Mucosa of descending colon (tissue), 3 donors: ENCODE results near the gene ZCCHC17. TPM values are rescaled to one million over a fixed set of nuclear protein-coding genes. Genes with fewer than 3 reads are reported as not detected.
"Not testable (repeated sequence)": the region's sequence is repeated elsewhere in the genome, so short reads cannot be mapped to it uniquely, and the experiment has no call there.

Experiments
- ATAC-seq: fragments of 200-7000 bp; cut with Tn5 transposase; one replicate; pipeline ENCODE4 v1.9.1; 2020; ENCODE audit warnings: mild to moderate bottlenecking, moderate library complexity
- DNase-seq, 3 donors: peaks; one replicate each; pipeline ENCODE4 v3.0.0-alpha.2; 2020
- H3K36me3 ChIP-seq: fragments of 200-600 bp; one replicate; pipeline ENCODE4 v1.8.0; 2021; ENCODE audit warnings: low read depth, mild to moderate bottlenecking
- H3K4me1 ChIP-seq: fragments of 200-600 bp; one replicate; pipeline ENCODE4 v1.8.0; 2021; ENCODE audit warnings: low read depth, mild to moderate bottlenecking
- H3K4me3 ChIP-seq: fragments of 200-600 bp; one replicate; pipeline ENCODE4 v1.8.0; 2021; ENCODE audit warnings: mild to moderate bottlenecking
- H3K9me3 ChIP-seq: fragments of 200-600 bp; one replicate; pipeline ENCODE4 v1.8.0; 2021; ENCODE audit warnings: mild to moderate bottlenecking
- intact Hi-C, 2 donors: fragments of 100-400 bp; cut with DNase I in 1 of 2; cut with micrococcal nuclease in 1 of 2; formaldehyde crosslinking; loops; one replicate each; pipeline versions ENCODE4 v1.11.0 to v1.11.1; 2022; cut with DNase I, micrococcal nuclease
- total RNA-seq, 3 donors: library from RNA; stranded (reverse); fragmentation: NEBNext Ultra II Directional in 2 of 3; extraction: Animal tissue kit (Norgen Biotek cat#: 25700) in 2 of 3; gene quantifications; one replicate each; pipeline versions ENCODE4 v1.2.1 to v1.2.4, GENCODE V29; 2021 to 2023
- TF ChIP-seq, protein P1 (sequence below): fragments of 200-600 bp; IDR thresholded peaks from one replicate; pipeline ENCODE4 v1.8.0; 2022; ENCODE audit warnings: antibody characterized with exemption, mild to moderate bottlenecking
- donor health status: DM: no; HTN: no; CAD: no; lungs with moderate emphysema.
- donor health status: DM: no; HTN: no; CAD: no.
- donor health status: DM: no; HTN: yes; CAD: no.

Gene ZCCHC17
- total RNA-seq, 3 donors from 2014 or later = 16.0 to 20.5 (median 16.8) TPM

DNA sequence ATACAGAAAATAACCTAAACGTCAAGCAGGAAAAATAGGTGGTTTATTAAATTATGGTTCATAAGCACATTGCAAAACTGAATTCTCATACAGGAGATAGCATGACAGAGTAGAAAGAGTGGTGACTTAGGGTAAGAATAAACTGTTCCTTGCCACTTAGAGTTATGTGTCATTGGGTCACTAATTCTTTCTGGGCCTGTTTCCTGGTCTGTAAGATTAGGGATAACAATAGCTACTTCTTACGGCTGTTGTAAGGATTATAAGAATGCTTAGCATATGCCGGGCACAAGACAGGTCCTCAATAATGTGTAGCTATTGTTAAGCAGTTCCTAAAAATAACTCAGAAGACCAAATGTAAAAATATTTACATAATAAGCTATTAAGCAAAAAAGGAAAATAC, 24.5 kb upstream of the ZCCHC17 start:
- no peak for ATAC-seq
- Histone ChIP-seq H3K4me3 (no peak overlapping the region), H3K9me3 (no peaks in the 10 kb centered on the region), H3K4me1 (no peaks in the 10 kb centered on the region), H3K36me3 (peaks cover 13% of the 10 kb centered on the region)
- intact Hi-C loops = no loop called here
- DNase-seq = no peak
- TF ChIP-seq, protein P1, sequence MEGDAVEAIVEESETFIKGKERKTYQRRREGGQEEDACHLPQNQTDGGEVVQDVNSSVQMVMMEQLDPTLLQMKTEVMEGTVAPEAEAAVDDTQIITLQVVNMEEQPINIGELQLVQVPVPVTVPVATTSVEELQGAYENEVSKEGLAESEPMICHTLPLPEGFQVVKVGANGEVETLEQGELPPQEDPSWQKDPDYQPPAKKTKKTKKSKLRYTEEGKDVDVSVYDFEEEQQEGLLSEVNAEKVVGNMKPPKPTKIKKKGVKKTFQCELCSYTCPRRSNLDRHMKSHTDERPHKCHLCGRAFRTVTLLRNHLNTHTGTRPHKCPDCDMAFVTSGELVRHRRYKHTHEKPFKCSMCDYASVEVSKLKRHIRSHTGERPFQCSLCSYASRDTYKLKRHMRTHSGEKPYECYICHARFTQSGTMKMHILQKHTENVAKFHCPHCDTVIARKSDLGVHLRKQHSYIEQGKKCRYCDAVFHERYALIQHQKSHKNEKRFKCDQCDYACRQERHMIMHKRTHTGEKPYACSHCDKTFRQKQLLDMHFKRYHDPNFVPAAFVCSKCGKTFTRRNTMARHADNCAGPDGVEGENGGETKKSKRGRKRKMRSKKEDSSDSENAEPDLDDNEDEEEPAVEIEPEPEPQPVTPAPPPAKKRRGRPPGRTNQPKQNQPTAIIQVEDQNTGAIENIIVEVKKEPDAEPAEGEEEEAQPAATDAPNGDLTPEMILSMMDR = no peak

DNA sequence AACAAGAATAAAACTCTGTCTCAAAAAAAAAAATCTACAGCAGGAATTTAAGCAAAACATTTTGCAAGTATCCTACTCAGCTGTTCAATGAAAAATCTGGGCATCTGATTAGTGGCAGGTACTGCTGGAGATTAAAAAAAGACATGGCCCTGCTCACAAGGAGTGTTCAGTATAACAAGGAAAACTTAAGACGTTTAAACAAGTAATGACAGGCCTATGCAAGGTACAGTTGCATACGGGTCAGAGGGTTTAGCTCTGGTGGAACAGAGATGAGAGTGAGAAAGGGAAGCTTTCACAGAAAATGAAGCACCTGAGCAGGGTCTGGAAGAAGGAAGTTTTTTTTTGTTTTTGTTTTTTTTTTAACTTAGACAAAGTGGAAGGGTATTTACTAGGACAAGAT, 23.2 kb upstream of the ZCCHC17 start:
- TF ChIP-seq, protein P1 = no peak
- no peak for ATAC-seq
- no peaks in the 10 kb centered on the region for H3K4me1 ChIP-seq
- peaks cover 8% of the 10 kb centered on the region for H3K36me3 ChIP-seq
- intact Hi-C loops = no loop called here
- no peak overlapping the region for H3K4me3 ChIP-seq
- DNase-seq = no peak
- H3K9me3 ChIP-seq = no peaks in the 10 kb centered on the region

DNA sequence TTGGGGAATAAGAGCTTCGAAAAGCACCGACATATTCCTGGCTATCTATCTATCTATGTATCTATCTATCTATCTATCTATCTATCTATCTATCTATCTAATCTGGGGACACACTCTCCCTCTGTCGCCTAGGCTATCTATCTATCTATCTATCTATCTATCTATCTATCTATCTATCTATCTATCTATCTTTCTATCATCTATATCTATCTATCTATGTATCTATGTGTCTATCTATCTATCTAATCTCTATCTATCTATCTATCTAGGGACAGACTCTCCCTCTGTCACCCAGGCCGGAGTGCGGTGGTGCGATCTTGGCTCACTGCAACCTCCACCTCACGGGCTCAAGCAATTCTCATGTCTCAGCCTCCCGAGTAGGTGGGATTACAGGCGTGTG, 14.4 kb upstream of the ZCCHC17 start:
- H3K4me3 ChIP-seq, H3K4me1 ChIP-seq, DNase-seq, intact Hi-C loops, ATAC-seq, H3K36me3 ChIP-seq, H3K9me3 ChIP-seq: not testable (repeated sequence)

DNA sequence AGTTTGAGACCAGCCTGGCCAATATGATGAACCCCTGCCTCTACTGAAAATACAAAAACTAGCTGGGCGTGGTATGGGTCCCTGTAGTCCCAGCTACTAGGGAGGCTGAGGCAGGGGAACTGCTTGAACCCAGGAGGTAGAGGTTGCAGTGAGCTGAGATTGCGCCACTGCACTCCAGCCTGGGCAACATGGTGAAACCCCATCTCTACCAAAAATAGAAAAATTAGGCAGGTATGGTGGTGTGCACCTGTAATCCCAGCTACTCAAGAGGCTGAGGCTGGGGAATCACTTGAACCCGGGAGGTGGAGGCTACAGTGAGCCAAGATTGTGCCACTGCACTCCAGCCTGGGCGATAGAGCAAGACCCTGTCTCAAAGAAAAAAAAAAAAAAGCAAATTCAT, 9.0 kb upstream of the ZCCHC17 start:
- H3K36me3 ChIP-seq, ATAC-seq, H3K4me1 ChIP-seq, H3K9me3 ChIP-seq, DNase-seq, H3K4me3 ChIP-seq, intact Hi-C loops: not testable (repeated sequence)

DNA sequence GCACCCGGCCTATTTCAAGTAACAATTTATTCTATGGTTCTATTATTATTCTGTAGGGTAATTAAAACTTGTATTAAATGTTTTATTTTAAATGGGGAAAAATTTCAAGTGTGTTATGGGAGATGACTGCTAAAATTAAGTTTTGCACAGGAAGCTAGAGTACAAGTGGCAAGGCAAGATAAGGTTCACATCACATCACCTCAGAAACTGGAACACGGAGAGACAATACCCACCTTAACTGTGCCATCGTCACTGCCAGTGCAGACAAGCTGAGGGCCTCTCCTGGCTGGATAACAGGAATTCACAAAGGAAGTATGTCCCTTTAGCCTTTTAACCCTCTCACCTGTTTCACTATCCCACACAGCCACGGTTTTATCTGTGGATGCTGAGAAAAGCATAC, 7.8 kb upstream of the ZCCHC17 start:
- peaks cover 9% of the 10 kb centered on the region for H3K36me3 ChIP-seq
- ATAC-seq = no peak
- intact Hi-C loops = no loop called here
- no peak overlapping the region for H3K4me3 ChIP-seq
- DNase-seq = no peak
- no peaks in the 10 kb centered on the region for H3K4me1 ChIP-seq
- H3K9me3 ChIP-seq = no peaks in the 10 kb centered on the region
- TF ChIP-seq, protein P1 = no peak

DNA sequence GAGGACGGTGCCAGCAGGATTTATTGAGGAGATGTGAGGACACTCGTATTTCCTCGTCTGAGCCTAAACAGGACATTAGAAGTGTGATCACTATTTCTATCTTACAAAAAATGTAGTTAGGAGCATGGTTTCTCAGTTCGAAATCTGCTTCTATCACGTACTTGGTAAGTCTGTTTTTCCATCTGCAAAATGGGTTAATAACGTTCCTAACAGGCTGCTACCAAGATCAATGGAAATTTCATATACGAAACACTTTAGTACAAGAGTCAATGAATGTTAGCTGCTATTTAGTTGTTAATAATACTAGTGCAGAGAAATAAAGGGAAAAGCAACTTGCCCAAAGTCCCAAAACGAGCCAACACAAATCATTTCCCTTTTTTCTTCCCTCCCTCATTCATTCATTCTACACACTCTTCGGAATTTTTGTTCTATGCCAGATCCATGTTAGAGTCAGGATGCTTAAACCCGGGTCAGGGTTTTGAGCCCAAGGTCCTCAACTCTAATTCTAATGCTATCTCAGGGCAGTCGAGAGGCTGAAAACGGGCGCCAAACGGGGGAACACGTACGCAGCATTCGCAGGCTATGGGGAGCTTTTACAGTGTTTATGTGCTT, 852 bp upstream of the ZCCHC17 start:
- intact Hi-C loops = no loop called here
- peak overlapping the region; percentile 92 for H3K4me3 ChIP-seq
- DNase-seq (no peak), ATAC-seq (peak; percentile 3)
- no peaks in the 10 kb centered on the region for H3K36me3 ChIP-seq
- TF ChIP-seq, protein P1 = no peak
- H3K4me1 ChIP-seq = peaks cover 17% of the 10 kb centered on the region
- H3K9me3 ChIP-seq = no peaks in the 10 kb centered on the region
